ENCODE data around the gene GABBR2. TPM values are rescaled to one million over a fixed set of nuclear protein-coding genes. Genes with fewer than 3 reads are reported as not detected.

GABBR2 gene
- total RNA-seq, 3 donors from 2014 or later: not detected

DNA sequence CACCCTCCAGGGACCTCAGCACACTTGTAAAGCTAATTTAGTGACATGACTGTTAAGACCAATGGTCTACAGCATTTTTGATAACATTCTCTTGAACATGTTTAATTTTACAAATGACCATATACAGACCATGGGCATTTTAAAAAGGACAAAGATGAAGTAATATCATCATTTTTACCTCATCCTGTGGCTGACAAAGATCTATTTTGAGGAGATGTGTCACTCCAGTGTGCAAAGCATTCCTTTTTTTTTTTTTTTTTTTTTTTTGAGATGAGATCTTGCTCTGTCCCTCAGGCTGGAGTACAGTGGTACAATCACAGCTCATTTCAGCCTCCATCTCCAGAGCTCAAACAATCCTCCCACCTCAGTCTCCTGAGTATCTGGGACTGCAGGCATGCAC lies 335.1 kb downstream of the GABBR2 start:
- Mint-ChIP-seq H3K4me1 (ENCODE audit: low read depth) (peaks cover 1% of the 10 kb centered on the region), H3K4me3 (no peak overlapping the region), H3K9me3 (no peaks in the 10 kb centered on the region), H3K36me3 (ENCODE audit: insufficient read depth) (no peaks in the 10 kb centered on the region), H3K27me3 (ENCODE audit: low read depth) (peaks cover 5% of the 10 kb centered on the region)
- DNase-seq (no peak), ATAC-seq (no peak)

- no peak for ATAC-seq
- Mint-ChIP-seq H3K4me3 (no peak overlapping the region), H3K4me1 (ENCODE audit: low read depth) (peaks cover 1% of the 10 kb centered on the region), H3K36me3 (ENCODE audit: insufficient read depth) (no peaks in the 10 kb centered on the region), H3K27me3 (ENCODE audit: low read depth) (peaks cover 10% of the 10 kb centered on the region), H3K9me3 (no peaks in the 10 kb centered on the region)
- no peak for DNase-seq
Observed at GRCh38 chr9:98372077-98372836, 336.5 kb downstream of the GABBR2 start.

DNA sequence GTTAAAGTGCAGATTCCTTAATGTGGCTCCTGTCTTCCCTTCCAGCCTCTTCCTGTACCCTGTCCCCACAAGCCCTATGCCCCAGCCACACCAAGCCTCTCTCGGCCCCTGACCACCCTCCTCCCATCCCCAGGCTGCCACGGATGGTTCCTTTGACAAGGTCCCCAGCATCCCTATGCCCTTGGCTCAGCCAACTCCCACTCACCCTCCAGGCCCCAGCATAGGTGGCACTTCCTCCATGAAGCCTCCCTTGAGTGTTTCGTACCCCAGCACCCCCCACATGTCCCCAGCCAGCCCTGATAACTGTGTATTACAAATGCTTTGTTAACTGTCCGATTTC lies 337.8 kb downstream of the GABBR2 start:
- Mint-ChIP-seq H3K36me3 (ENCODE audit: insufficient read depth) (no peaks in the 10 kb centered on the region), H3K27me3 (ENCODE audit: low read depth) (peaks cover 12% of the 10 kb centered on the region), H3K9me3 (peaks cover 7% of the 10 kb centered on the region), H3K4me1 (ENCODE audit: low read depth) (peaks cover 1% of the 10 kb centered on the region), H3K4me3 (no peak overlapping the region)
- no peak for ATAC-seq
- no peak for DNase-seq

DNA sequence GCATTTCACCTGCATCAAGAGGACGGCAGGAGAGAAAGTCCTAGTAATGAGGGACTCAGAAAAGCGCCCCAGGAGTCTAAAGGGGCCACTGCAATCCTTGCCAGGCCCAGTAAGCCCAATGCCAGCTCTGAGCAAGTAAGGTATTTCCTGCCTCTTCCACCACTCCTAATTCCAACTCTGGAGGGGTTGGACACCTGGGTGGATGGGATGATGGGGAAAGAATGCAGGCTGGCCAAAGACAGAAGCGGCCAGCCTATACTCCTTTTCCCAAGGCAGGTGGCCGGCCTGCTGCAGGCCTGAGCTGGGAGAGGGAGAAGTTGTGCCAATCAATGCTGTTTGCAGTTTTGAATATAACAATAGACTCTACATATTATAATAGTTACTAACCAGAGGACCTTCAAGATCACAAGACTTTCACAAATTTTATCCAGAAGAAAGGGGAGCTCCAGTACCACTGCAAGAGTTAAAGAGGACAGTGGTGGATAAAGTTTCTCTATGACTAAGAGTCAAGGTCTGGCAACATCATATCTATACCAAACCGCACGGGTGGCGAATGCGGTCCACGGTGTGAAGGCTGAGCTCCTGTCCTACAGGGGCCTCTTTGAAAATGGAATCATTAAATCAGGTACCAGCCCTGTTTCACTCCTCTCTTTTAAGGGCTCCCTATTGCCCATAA lies 338.3 kb downstream of the GABBR2 start:
- Mint-ChIP-seq H3K4me3 (no peak overlapping the region), H3K27me3 (ENCODE audit: low read depth) (peaks cover 12% of the 10 kb centered on the region), H3K36me3 (ENCODE audit: insufficient read depth) (no peaks in the 10 kb centered on the region), H3K9me3 (peaks cover 12% of the 10 kb centered on the region), H3K4me1 (ENCODE audit: low read depth) (peaks cover 1% of the 10 kb centered on the region)
- ATAC-seq: no peak
- no peak for DNase-seq

DNA sequence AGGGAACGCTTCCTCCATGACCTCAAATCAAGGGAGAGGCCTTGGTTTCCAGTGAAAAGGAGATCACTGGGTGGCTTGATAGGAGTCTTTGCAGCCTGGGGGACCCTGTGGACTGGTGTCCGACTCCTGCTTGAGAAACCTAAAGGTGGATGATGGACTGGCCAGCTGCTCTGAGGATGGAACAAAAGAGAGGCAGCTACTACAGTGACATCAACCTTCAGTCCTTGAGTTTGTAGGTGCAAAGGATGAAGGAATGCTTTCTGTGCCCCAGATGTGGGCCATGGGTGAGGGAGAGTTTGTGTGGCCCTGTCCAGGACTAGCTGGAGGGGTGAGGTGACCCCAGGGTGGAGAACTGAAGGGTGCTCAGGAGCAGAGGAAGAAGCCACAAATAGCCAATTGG lies 338.8 kb downstream of the GABBR2 start:
- Mint-ChIP-seq H3K36me3 (ENCODE audit: insufficient read depth) (peaks cover 4% of the 10 kb centered on the region), H3K9me3 (peaks cover 17% of the 10 kb centered on the region), H3K4me3 (no peak overlapping the region), H3K27me3 (ENCODE audit: low read depth) (peaks cover 12% of the 10 kb centered on the region), H3K4me1 (ENCODE audit: low read depth) (no peaks in the 10 kb centered on the region)
- ATAC-seq (no peak), DNase-seq (no peak)

DNA sequence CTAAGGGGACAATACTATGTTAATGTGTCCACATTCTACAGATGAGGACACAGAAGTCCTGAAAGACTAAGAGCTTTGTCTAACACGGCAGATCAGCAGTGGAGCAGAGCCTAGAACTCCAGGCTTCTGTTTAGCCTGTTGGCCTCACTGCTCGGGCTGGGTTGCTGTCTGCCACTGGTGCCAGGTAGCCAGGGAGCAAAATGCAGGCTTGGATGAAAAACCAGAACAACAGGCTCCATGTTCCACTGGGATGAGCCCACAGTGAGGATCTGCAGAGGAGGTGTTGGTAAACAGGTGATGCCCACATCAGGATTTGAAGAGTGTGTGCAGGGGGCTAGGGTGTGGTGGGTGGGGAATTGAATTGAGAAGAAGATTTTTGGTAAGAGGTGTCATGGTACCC lies 339.3 kb downstream of the GABBR2 start:
- no peaks in the 10 kb centered on the region for H3K4me1 Mint-ChIP-seq (ENCODE audit: low read depth)
- ATAC-seq (no peak), DNase-seq (no peak)
- no peak overlapping the region for H3K4me3 Mint-ChIP-seq
- peaks cover 18% of the 10 kb centered on the region for H3K9me3 Mint-ChIP-seq
- H3K36me3 Mint-ChIP-seq (ENCODE audit: insufficient read depth): peaks cover 4% of the 10 kb centered on the region
- H3K27me3 Mint-ChIP-seq (ENCODE audit: low read depth): peaks cover 12% of the 10 kb centered on the region

DNA sequence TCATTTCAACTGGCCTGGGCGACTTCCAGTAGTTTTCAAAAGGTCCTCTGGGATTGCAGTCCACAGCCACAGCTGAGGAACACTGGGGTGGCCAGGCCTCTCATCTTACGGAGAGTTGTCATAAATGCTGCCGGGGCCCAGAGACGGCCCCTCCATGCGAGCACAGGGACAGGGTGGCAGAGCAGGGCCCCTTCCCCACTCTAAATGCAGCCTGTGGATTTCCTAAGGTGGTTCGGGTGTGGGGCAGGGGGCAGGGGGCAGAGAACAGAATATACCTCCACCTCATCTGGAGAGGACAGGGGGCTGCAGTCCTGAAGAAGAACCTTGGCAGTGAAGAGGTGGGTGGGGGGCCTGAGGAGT lies 339.7 kb downstream of the GABBR2 start:
- Mint-ChIP-seq H3K4me1 (ENCODE audit: low read depth) (no peaks in the 10 kb centered on the region), H3K36me3 (ENCODE audit: insufficient read depth) (peaks cover 4% of the 10 kb centered on the region), H3K4me3 (no peak overlapping the region), H3K27me3 (ENCODE audit: low read depth) (peaks cover 12% of the 10 kb centered on the region), H3K9me3 (peaks cover 18% of the 10 kb centered on the region)
- no peak for ATAC-seq
- no peak for DNase-seq

GRCh38 chr9:98368366-98369065 lies 340.2 kb downstream of the GABBR2 start:
- peaks cover 12% of the 10 kb centered on the region for H3K27me3 Mint-ChIP-seq (ENCODE audit: low read depth)
- peaks cover 4% of the 10 kb centered on the region for H3K36me3 Mint-ChIP-seq (ENCODE audit: insufficient read depth)
- no peak overlapping the region for H3K4me3 Mint-ChIP-seq
- no peaks in the 10 kb centered on the region for H3K4me1 Mint-ChIP-seq (ENCODE audit: low read depth)
- DNase-seq: no peak
- ATAC-seq: no peak
- peaks cover 18% of the 10 kb centered on the region for H3K9me3 Mint-ChIP-seq

DNA sequence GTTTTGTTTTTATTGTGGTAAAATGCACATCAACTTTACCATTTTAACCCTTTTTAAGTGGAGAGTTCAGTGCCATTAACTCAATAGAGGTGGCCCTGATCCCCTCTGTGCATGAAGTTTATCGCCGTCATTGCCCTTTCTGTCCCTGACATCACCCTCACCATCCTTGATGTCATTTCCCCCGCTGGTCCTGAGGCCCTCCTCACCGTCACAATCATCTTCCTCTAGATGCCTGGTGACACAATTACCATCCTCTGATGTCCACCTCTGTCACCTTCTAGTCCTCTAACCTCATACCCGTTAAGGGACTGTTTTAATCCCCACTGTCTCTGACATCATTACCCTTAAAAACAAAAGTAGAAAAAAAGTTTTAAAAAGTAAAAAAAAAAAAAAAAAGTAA lies 340.8 kb downstream of the GABBR2 start:
- Mint-ChIP-seq H3K4me1 (ENCODE audit: low read depth) (no peaks in the 10 kb centered on the region), H3K36me3 (ENCODE audit: insufficient read depth) (peaks cover 4% of the 10 kb centered on the region), H3K27me3 (ENCODE audit: low read depth) (peaks cover 12% of the 10 kb centered on the region), H3K4me3 (no peak overlapping the region), H3K9me3 (peaks cover 18% of the 10 kb centered on the region)
- ATAC-seq (no peak), DNase-seq (no peak)

DNA sequence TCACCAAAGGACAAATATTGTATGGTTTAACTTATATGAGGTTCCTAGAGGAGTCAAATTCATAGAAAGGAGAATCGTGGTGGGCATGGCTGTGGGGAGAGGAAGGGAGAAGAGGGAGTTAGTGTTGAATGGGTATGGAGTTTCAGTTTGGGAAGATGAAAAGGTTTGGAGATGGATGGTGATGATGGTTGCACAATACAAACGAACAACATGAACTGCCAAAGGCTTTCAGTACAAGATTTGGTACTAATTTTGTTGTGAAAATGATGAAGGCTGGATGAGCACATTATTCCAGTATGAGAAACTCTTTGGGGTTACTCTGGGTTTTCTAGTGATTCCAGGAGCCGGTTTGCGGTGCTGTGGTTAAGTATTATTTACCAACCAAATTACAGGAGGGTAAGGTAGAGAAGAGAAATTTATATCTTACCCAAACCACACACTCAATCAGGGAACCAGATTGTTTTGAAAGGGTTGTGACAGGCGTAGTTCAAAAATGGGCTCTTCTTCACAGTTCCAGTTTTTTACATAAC lies 341.3 kb downstream of the GABBR2 start:
- Mint-ChIP-seq H3K4me3 (no peak overlapping the region), H3K9me3 (peaks cover 18% of the 10 kb centered on the region), H3K4me1 (ENCODE audit: low read depth) (no peaks in the 10 kb centered on the region), H3K27me3 (ENCODE audit: low read depth) (peaks cover 12% of the 10 kb centered on the region), H3K36me3 (ENCODE audit: insufficient read depth) (peaks cover 4% of the 10 kb centered on the region)
- ATAC-seq: no peak
- DNase-seq: no peak

GRCh38 chr9:98365781-98366180 lies 343.0 kb downstream of the GABBR2 start:
- no peak for DNase-seq
- no peak for ATAC-seq
- Mint-ChIP-seq H3K4me3 (no peak overlapping the region), H3K4me1 (ENCODE audit: low read depth) (no peaks in the 10 kb centered on the region), H3K27me3 (ENCODE audit: low read depth) (peaks cover 12% of the 10 kb centered on the region), H3K9me3 (peaks cover 18% of the 10 kb centered on the region), H3K36me3 (ENCODE audit: insufficient read depth) (peaks cover 4% of the 10 kb centered on the region)

GRCh38 chr9:98365227-98365669 lies 343.5 kb downstream of the GABBR2 start:
- H3K4me1 Mint-ChIP-seq (ENCODE audit: low read depth): no peaks in the 10 kb centered on the region
- no peak overlapping the region for H3K4me3 Mint-ChIP-seq
- DNase-seq: no peak
- H3K36me3 Mint-ChIP-seq (ENCODE audit: insufficient read depth): peaks cover 4% of the 10 kb centered on the region
- ATAC-seq: no peak
- H3K27me3 Mint-ChIP-seq (ENCODE audit: low read depth): peaks cover 12% of the 10 kb centered on the region
- peaks cover 18% of the 10 kb centered on the region for H3K9me3 Mint-ChIP-seq

DNA sequence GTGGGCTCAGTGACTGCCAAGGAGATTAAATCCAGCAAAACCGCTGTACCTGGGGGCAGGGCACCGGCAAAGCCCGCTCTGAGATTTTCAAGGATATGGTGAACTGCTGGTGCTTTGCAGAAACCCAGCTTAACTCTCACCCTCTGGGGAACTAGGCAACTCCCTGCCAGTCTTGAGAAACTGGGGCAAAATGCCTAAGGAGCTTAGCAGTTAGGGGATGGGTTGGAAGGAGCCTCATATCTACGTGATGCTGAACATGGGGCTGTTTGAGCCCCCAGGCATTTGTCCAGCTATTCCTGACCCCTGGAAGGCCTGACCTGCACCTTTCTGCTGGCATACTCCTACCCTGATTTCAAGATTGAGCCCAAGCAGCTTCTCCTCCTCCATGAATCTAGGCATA lies 344.6 kb downstream of the GABBR2 start:
- peaks cover 11% of the 10 kb centered on the region for H3K27me3 Mint-ChIP-seq (ENCODE audit: low read depth)
- DNase-seq: no peak
- peaks cover 18% of the 10 kb centered on the region for H3K9me3 Mint-ChIP-seq
- no peak for ATAC-seq
- H3K4me1 Mint-ChIP-seq (ENCODE audit: low read depth): no peaks in the 10 kb centered on the region
- H3K36me3 Mint-ChIP-seq (ENCODE audit: insufficient read depth): peaks cover 4% of the 10 kb centered on the region
- H3K4me3 Mint-ChIP-seq: no peak overlapping the region

DNA sequence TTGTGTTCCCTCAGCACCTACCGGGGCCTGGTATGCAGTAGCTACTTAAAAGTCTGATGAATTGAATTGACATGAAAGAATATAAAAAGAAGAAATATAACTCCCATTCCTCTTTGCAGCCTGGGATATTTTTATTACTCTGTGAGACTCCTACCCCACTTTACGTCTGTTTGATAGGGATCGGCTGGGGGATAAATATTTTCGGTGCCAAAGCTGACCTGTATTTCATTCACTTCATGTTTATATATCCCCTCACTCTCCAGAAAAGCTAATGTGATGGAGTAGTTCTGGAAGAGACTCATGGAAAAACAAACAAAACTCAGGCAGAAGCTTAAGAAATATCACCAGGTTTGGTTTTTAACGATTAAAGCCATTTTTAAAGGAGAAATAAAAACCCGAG lies 345.1 kb downstream of the GABBR2 start:
- Mint-ChIP-seq H3K27me3 (ENCODE audit: low read depth) (peaks cover 11% of the 10 kb centered on the region), H3K36me3 (ENCODE audit: insufficient read depth) (peaks cover 4% of the 10 kb centered on the region), H3K9me3 (peaks cover 18% of the 10 kb centered on the region), H3K4me3 (no peak overlapping the region), H3K4me1 (ENCODE audit: low read depth) (no peaks in the 10 kb centered on the region)
- DNase-seq (no peak), ATAC-seq (no peak)

All from activated T-cell treated with anti-CD3 and anti-CD28 coated beads, Interleukin-2, amount 50 U/mL, for 4 hours (primary cell).